ENCODE measurements around the gene NOSIP.

NOSIP gene

DNA sequence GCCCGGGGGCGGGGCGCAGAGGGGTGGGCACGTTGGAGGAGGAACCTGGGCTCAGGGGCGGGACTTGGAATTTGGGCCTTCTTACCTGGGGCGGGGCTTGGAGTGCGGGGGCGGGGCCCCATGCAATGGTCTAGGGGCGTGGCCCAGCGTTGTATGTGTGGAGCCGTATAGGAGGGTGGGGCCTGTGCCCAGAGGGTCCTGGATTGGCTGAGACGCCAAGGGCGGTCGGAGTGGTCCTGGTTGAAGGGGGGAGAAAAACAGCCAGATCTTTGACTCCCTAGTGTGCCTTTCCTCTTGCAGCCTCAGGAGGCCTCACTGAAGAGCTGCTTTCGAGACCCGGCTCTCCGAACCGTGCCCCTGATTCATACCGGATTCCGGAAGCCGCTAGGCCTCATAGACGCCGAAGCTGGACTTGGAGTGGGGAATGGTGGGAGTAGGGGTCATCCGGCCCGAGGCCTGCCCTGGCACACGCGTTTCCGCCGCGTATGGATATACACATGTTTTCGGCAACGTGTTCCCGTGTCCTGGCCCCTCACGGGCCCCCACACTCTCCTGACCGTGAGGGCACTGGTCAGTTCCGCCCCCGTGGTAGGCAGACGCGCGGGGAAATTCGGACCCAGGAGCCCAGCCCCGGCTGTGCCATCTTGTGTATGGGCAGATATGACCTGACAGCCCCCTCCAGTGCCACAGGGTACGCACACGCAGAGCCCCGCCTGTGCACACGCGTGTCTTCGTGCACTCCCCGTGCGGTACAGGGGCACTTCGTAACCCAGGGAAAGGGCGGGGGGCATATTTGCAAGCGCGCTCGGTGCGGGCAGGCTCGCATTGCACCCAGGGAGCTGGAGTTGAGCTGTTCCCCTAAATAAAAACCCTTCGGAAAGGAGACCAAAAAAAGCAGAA lies 10.0 kb upstream of the NOSIP start:
- H3K4me3 ChIP-seq (ENCODE audit: low read depth, low read length): peak overlapping the region; percentile 65
- TF ChIP-seq, protein P1, sequence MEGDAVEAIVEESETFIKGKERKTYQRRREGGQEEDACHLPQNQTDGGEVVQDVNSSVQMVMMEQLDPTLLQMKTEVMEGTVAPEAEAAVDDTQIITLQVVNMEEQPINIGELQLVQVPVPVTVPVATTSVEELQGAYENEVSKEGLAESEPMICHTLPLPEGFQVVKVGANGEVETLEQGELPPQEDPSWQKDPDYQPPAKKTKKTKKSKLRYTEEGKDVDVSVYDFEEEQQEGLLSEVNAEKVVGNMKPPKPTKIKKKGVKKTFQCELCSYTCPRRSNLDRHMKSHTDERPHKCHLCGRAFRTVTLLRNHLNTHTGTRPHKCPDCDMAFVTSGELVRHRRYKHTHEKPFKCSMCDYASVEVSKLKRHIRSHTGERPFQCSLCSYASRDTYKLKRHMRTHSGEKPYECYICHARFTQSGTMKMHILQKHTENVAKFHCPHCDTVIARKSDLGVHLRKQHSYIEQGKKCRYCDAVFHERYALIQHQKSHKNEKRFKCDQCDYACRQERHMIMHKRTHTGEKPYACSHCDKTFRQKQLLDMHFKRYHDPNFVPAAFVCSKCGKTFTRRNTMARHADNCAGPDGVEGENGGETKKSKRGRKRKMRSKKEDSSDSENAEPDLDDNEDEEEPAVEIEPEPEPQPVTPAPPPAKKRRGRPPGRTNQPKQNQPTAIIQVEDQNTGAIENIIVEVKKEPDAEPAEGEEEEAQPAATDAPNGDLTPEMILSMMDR (IDR thresholded peaks at IDR 0.05; ENCODE audit: low read depth, low read length): no peak

DNA sequence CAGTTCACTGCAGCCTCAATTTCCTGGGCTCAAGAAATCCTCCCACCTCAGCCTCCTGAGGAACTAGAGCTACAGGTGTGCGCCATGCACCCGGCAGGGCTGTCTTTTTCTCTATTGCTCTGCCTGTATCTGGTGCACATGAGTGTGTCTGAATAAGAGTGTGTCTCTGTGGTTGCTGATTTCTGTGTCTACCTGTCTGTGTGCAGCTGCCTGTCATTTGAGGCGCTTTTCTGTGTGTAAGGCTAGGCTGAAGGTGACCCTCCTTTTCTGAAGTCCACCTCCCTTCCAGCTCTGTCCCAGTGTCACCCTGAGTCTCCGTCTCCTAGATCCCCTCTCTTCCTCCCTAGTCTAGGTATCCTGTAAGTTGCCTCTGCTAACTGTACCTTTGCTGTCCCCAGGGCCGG lies 9.1 kb upstream of the NOSIP start:
- TF ChIP-seq, protein P1 (IDR thresholded peaks at IDR 0.05; ENCODE audit: low read depth, low read length): no peak
- no peak overlapping the region for H3K4me3 ChIP-seq (ENCODE audit: low read depth, low read length)

DNA sequence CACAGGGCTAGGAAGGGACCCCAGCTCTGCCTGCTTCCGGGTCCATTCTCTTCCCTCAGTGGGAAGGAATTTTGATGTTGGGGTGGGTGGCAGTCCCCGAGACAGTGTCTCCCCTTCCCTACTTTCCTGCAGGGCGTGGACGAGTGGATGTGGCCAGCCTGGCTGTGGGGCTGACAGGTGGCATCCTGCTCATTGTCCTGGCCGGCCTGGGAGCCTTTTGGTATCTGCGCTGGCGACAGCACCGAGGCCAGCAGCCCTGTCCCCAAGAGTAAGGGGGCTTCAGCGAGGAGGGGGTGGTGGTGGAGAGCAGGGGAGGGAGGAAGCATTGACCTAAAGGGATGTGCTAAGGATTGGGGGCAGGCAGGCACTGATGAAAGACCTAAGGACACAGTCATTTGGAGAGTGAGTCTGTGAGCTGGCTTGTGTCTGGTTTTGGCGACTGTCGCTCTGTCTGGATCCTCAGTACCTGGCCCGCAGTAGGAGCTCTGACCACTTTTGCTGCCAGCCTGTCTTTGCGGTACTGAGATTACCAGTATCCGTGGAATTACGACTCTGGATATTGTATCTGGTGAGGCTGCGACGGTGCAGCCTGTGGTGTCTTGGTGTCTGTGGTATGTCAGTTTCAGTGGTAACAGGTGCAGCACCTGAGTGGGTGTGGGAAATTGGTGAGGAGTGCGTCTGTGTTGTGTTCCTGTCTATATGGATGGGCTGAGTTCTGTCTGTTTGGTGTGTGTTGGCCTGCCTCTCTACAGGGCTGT lies 8.2 kb upstream of the NOSIP start:
- TF ChIP-seq, protein P1 (IDR thresholded peaks at IDR 0.05; ENCODE audit: low read depth, low read length): no peak
- H3K4me3 ChIP-seq (ENCODE audit: low read depth, low read length): no peak overlapping the region

DNA sequence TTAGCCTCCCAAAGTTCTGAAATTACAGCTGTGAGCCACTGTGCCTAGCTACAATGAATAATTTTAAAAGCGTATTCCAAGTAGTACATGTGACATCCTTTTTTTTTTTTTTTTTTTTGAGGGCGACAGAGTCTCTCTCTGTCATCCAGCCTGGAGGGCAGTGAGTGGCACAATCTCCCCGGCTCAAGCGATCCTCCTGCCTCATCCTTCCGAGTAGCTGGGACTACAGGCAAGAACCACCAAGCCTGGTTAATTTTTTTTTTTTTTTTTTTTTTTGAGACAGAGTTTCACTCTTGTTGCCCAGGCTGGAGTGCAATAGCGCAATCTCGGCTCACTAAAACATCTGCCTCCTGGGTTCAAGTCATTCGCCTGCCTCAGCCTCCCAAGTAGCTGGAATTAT lies 6.9 kb upstream of the NOSIP start:
- TF ChIP-seq, protein P1 (IDR thresholded peaks at IDR 0.05; ENCODE audit: low read depth, low read length): no peak
- no peak overlapping the region for H3K4me3 ChIP-seq (ENCODE audit: low read depth, low read length)

DNA sequence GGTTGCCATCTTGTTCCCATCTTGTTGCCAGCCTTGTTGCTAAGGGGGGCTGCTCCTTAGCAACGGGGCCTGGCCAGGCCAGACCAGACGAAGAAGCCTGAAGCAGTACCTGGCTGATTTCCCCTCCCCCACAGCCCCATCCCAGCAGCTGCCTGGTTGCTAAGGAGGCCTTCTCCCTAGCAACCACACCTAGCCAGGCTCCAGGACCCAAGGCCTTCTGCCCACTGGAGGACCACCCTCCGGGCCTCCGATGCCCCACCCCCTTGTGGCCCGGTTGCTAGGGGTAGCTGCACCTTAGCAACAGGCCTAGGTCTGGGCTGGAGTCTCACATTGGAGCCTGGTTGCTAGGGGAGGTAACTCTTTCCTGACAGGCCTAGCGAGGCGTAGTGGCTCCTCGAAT lies 4.7 kb upstream of the NOSIP start:
- TF ChIP-seq, protein P1 (IDR thresholded peaks at IDR 0.05; ENCODE audit: low read depth, low read length): no peak
- H3K4me3 ChIP-seq (ENCODE audit: low read depth, low read length): no peak overlapping the region

DNA sequence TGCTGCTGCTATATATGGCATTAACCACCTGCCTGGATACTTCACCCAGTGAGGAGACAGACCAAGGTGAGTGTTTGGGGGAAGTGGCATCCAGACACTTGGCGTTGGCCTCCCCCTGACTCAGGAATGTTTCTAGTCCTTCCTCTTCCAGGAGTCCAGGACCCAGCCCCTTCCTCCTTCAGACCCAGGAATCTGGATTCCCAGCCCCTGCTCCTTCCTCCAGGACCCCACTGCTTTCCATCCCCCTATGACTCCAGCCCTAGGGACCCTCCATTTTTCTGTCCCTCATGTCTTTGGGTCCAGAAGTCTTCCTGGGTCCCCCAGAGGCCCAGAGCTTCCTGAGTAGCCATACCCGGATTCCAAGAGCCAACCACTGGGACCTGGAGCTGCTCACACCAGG lies 2.9 kb upstream of the NOSIP start:
- no peak overlapping the region for H3K4me3 ChIP-seq (ENCODE audit: low read depth, low read length)
- TF ChIP-seq, protein P1 (IDR thresholded peaks at IDR 0.05; ENCODE audit: low read depth, low read length): no peak

DNA sequence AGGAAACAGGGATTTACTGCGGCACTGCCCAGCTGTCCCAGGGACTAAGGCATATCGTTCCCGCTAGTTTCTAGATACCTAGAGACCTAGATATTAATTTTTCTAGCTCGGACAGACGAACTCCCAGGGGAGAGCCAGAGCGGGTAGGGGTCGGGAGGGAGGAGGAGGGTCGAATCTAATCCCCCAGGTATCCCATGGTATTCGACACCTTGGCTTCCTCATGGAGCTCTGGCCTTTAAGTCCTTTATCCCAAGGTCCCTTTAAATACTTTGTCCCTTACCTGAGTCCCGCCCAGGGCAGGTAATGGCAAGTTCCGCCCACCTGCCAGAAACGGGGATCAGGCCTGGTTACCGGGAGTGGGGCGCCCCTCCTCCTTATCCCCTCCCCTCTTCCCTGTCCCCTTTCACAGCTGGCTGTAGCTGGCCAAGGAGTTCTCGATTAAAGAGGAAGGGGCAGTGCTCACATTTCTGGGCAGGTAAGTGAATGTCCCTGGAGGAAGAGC lies 702 bp upstream of the NOSIP start, which contains the start of gene PRRG2:
PRRG2 (plus strand) TSS at position 310 of the 502 bp plus-strand sequence. CDS start 1,904 bp downstream, outside the sequence.
- H3K4me3 ChIP-seq (ENCODE audit: low read depth, low read length): peak within 1 kb of the TSS; percentile 88
- TF ChIP-seq, protein P1 (IDR thresholded peaks at IDR 0.05; ENCODE audit: low read depth, low read length): no peak
